WERI-Rb-1 (cell line): ENCODE data around the gene JAZF1.

Source experiments
- DNase-seq: peaks from one replicate; pipeline ENCODE4 v3.0.0-alpha.2; 2020
- H3K27ac ChIP-seq: fragments of 250-450 bp; sonication (Bioruptor Pico); 2 replicates; pipeline ENCODE4 v1.5.1; 2020; ENCODE audit warnings: mild to moderate bottlenecking, moderate library complexity
- H3K27me3 ChIP-seq: fragments of 250-450 bp; sonication (Bioruptor Pico); 2 replicates; pipeline ENCODE4 v1.5.1; 2021; ENCODE audit warnings: mild to moderate bottlenecking, low read depth, moderate library complexity; ENCODE audit not compliant: insufficient read depth, severe bottlenecking
- H3K36me3 ChIP-seq: fragments of 250-450 bp; sonication (Bioruptor Pico); 2 replicates; pipeline ENCODE4 v1.5.1; 2020; ENCODE audit warnings: mild to moderate bottlenecking, moderate library complexity
- H3K4me3 ChIP-seq: 2 replicates; pipeline ENCODE4 v1.5.1; 2011; ENCODE audit warnings: low read depth, mild to moderate bottlenecking, control low read depth, low read length
- H3K9me3 ChIP-seq: fragments of 250-450 bp; sonication (Bioruptor Pico); 2 replicates; pipeline ENCODE4 v1.5.1; 2021; ENCODE audit warnings: mild to moderate bottlenecking, moderate library complexity; ENCODE audit not compliant: severe bottlenecking
- TF ChIP-seq, protein P1 (sequence below): IDR thresholded peaks from 2 replicates; pipeline ENCODE4 v1.5.1; 2011; ENCODE audit warnings: low read depth, mild to moderate bottlenecking, control low read depth, inconsistent platforms, low read length

Gene JAZF1

DNA sequence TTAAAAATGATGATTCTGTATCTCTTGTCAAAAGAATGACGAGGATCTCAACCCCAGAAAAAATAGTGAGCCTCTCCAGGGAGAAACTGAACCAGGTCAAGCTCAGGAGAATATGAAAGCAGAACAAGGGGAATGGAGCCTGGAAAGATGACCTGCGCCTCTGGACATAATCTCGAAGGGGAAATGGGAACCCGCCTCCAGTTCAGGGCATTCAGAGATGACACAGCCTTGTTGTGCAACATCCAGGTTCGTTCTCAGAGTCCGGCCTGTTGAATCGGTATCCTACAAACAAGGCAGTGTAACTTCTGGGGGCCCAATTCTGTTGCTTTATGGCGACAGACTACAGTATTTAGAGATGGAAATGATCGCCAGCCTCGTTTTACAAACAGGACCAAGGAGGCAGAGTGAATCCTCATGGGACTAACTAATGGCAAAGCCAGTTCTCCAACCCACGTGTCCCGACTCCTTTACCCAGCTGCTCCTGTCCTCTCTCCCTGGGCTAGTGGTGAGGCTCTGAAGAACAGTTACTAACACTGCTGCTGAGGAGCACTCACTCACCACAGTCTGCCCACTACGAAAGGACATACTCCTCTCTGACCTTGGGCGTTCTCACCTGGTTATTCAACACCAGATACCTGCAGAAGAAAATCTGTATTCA, 67.6 kb downstream of the JAZF1 start:
- Histone ChIP-seq H3K9me3 (no peaks in the 10 kb centered on the region), H3K4me3 (no peak overlapping the region), H3K27me3 (peaks cover 11% of the 10 kb centered on the region), H3K36me3 (no peaks in the 10 kb centered on the region), H3K27ac (no peak overlapping the region)
- no peak for DNase-seq
- TF ChIP-seq, protein P1, sequence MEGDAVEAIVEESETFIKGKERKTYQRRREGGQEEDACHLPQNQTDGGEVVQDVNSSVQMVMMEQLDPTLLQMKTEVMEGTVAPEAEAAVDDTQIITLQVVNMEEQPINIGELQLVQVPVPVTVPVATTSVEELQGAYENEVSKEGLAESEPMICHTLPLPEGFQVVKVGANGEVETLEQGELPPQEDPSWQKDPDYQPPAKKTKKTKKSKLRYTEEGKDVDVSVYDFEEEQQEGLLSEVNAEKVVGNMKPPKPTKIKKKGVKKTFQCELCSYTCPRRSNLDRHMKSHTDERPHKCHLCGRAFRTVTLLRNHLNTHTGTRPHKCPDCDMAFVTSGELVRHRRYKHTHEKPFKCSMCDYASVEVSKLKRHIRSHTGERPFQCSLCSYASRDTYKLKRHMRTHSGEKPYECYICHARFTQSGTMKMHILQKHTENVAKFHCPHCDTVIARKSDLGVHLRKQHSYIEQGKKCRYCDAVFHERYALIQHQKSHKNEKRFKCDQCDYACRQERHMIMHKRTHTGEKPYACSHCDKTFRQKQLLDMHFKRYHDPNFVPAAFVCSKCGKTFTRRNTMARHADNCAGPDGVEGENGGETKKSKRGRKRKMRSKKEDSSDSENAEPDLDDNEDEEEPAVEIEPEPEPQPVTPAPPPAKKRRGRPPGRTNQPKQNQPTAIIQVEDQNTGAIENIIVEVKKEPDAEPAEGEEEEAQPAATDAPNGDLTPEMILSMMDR: no peak

DNA sequence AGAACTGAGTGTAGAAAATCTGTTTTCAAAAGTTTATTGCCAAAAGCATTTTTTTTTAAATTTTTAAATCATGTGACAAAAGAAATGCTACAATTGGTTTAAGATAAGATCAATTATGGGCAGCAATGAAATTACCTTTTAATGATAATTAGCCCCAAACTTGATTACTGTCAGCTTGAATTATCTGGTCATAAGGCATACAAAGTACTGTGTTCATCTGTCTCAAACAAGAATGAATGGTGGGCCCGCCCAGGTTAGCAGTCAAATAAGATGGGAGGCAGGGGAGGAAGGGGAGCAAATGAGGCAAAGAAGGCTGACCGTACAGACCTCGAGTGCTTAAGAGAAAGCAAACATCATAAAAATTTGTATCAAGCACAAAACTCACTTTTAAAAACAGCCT, 68.1 kb downstream of the JAZF1 start:
- no peak for DNase-seq
- H3K4me3 ChIP-seq: no peak overlapping the region
- H3K27me3 ChIP-seq: peaks cover 10% of the 10 kb centered on the region
- no peaks in the 10 kb centered on the region for H3K9me3 ChIP-seq
- H3K36me3 ChIP-seq: no peaks in the 10 kb centered on the region
- no peak overlapping the region for H3K27ac ChIP-seq
- TF ChIP-seq, protein P1: no peak

DNA sequence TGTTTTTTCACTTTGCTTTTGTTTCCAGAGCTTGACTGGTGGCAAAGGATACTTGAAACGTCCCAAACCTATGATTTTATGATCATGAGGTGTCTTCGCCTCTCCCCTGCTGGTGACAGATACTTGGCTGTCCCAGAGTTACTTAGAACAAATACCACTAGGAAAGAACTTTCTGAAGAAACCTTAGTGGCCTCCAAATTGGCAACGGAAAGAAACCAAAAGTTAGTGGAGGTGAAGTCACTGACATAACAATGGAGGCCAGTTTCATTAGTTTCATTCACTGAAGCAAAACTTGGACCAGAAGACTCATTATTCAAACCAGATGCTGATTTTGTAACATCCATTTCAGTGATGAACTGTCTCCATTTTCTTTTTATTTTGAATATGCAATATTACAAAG, 68.6 kb downstream of the JAZF1 start:
- no peaks in the 10 kb centered on the region for H3K9me3 ChIP-seq
- TF ChIP-seq, protein P1: no peak
- H3K27me3 ChIP-seq: peaks cover 12% of the 10 kb centered on the region
- H3K36me3 ChIP-seq: no peaks in the 10 kb centered on the region
- H3K27ac ChIP-seq: no peak overlapping the region
- no peak overlapping the region for H3K4me3 ChIP-seq
- no peak for DNase-seq

DNA sequence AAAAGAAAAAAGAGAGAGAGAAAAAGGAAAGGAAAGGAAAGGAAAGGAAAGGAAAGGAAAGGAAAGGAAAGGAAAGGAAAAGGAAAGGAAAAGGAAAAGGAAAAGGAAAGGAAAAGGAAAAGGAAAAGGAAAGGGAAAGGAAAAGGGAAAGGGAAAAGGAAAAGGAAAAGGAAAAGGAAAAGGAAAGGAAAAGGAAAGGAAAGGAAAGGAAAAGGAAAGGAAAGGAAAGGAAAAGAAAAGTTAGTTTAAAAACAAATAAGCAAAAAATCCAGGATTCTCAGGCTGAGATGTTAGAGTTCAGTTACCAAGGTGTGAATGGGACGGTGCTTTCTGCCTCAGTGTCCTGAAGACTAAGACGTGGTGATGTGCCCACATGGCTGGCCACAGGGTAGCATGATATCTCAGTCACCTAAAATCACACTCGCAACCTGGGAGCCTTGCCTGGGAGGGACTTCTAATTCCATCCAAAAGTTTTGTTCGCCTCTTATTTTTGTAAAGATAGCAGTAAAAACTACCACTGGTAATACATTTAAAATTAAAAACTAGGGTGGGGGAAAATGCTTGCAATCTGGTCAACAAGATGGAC, 70.1 kb downstream of the JAZF1 start:
- Histone ChIP-seq H3K27me3 (peaks cover 21% of the 10 kb centered on the region), H3K27ac (no peak overlapping the region), H3K36me3 (no peaks in the 10 kb centered on the region), H3K9me3 (no peaks in the 10 kb centered on the region), H3K4me3 (no peak overlapping the region)
- DNase-seq: no peak
- TF ChIP-seq, protein P1: no peak

- Histone ChIP-seq H3K36me3 (no peaks in the 10 kb centered on the region), H3K27ac (no peak overlapping the region), H3K4me3 (no peak overlapping the region), H3K27me3 (peaks cover 21% of the 10 kb centered on the region), H3K9me3 (no peaks in the 10 kb centered on the region)
- DNase-seq: no peak
- TF ChIP-seq, protein P1: no peak
These were observed 71.8 kb downstream of the JAZF1 start for GRCh38 chr7:28108747-28109146.

GRCh38 chr7:28107960-28108359, 72.6 kb downstream of the JAZF1 start:
- H3K36me3 ChIP-seq: no peaks in the 10 kb centered on the region
- H3K4me3 ChIP-seq: no peak overlapping the region
- H3K9me3 ChIP-seq: no peaks in the 10 kb centered on the region
- TF ChIP-seq, protein P1: no peak
- H3K27ac ChIP-seq: no peak overlapping the region
- H3K27me3 ChIP-seq: peaks cover 21% of the 10 kb centered on the region
- no peak for DNase-seq
